Coronary artery (tissue), 2 donors: ENCODE measurements around the gene HNF4A.
"Not testable (repeated sequence)": the region's sequence is repeated elsewhere in the genome, so short reads cannot be mapped to it uniquely, and the experiment has no call there.

Experiments used
- DNase-seq: peaks from one replicate; pipeline ENCODE4 v3.0.0-alpha.2; 2017; ENCODE audit warnings: low spot score
- H3K27ac ChIP-seq, 2 donors: fragments of 200-600 bp; sonication (generic); one replicate each; pipeline ENCODE4 v1.5.1; 2016 to 2019
- H3K4me3 ChIP-seq: fragments of 200-600 bp; sonication (generic); 2 replicates; pipeline ENCODE4 v1.5.1; 2016; ENCODE audit warnings: mild to moderate bottlenecking, moderate library complexity
- TF ChIP-seq, protein P1 (sequence below): fragments of 200-600 bp; sonication (generic); IDR thresholded peaks from one replicate; pipeline ENCODE4 v1.5.1; 2019; ENCODE audit warnings: antibody characterized with exemption

The HNF4A gene

DNA sequence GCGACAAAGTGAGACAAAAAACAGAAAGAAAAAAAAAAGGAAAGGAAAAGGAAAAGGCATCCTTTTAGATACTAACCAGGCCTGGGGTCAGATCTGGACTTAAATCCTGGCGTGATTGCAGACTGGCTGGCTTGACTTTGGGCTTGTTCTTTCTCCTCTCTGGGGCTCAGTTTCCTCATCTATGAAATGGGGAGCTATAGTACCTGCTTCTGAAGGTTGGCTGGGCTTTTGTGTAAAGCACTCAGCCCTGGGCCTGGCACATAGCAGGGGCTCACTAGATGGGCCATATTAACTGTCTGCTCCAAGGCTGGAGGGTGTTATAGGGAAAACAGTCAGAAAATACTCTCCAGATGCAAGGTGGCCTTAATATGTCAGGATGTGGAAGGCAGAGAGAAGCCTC, 19.8 kb upstream of the HNF4A start:
- no peak overlapping the region for H3K27ac ChIP-seq
- TF ChIP-seq, protein P1, sequence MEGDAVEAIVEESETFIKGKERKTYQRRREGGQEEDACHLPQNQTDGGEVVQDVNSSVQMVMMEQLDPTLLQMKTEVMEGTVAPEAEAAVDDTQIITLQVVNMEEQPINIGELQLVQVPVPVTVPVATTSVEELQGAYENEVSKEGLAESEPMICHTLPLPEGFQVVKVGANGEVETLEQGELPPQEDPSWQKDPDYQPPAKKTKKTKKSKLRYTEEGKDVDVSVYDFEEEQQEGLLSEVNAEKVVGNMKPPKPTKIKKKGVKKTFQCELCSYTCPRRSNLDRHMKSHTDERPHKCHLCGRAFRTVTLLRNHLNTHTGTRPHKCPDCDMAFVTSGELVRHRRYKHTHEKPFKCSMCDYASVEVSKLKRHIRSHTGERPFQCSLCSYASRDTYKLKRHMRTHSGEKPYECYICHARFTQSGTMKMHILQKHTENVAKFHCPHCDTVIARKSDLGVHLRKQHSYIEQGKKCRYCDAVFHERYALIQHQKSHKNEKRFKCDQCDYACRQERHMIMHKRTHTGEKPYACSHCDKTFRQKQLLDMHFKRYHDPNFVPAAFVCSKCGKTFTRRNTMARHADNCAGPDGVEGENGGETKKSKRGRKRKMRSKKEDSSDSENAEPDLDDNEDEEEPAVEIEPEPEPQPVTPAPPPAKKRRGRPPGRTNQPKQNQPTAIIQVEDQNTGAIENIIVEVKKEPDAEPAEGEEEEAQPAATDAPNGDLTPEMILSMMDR = no peak
- DNase-seq = no peak
- no peak overlapping the region for H3K4me3 ChIP-seq

DNA sequence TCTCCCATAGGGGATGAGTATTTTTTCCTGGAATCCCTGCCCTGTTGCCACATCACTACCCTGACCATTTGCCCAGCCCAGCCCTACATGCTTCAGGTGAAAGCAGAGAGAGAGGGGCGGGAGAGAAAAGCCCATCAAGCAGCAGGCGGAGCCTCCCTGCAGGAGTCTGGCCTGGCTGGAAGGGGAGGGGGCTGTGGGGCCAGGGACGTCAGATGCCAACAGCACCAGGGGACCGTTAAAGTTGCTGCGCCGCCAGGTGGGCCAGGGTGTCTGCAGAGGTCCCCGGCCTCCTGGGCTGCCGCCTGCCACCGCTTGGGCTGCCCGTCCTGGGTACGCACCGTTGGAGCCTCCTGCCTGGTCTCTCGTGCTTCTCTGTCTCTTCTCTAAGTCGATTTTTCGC, 19.4 kb upstream of the HNF4A start:
- no peak for DNase-seq
- Histone ChIP-seq H3K27ac (no peak overlapping the region), H3K4me3 (no peak overlapping the region)
- TF ChIP-seq, protein P1 = no peak

DNA sequence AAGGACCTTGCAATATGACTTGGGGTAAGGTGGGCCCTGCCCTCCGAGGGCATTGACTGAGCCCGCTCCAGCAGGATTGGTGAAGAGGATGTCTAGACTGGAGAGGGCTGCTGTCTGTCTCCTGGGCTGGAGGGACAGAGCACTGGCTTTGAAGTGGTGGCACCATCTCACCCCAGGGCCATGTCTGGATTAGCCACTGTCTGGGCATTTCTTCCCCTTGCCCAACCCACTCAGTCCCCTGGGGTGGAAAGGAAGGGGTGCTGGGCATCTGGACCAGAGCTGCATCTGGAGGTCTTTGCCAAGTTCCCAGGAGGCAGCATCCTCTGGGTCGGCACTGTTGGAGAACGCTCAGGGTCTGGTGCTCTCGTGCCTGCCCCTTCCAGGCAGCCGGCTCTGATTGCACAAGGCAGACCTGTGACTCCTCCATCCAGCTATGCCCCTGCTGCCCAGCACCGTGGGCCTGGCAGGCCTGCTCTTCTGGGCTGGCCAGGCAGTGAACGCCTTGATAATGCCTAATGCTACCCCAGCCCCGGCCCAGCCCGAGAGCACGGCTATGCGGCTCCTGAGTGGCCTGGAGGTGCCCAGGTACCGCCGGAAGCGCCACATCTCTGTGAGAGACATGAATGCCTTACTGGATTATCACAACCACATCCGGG, 18.6 kb upstream of the HNF4A start, which contains the start of gene R3HDML:
Gene R3HDML, plus strand, starts transcription at position 319 of the 656 bp plus-strand sequence. Its CDS starts 115 bp downstream, at position 434.
- no peak within 1 kb of the TSS for H3K4me3 ChIP-seq
- no peak within 1 kb of the TSS for H3K27ac ChIP-seq
- TF ChIP-seq, protein P1 = no peak
- no peak for DNase-seq

DNA sequence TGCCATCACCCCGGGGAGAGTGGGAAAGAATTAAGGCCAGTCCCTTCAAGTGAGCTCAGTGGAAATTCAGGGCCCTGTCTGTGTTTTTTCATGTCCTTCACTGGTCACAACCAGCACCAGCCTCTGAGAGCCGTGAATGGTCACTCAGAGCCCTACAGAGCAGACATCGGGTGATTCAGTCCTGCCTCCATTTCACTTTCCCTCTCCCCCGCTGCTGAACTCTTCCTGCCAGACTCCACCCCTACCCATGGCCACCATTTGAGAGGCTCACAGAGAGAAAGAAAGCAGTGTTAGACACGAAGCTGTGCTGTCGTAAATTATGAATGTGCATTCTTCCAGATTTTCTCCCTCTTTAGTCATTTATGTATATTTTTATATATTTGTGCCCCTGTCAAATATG, 13.3 kb upstream of the HNF4A start:
- TF ChIP-seq, protein P1 = no peak
- H3K27ac ChIP-seq = no peak overlapping the region

DNA sequence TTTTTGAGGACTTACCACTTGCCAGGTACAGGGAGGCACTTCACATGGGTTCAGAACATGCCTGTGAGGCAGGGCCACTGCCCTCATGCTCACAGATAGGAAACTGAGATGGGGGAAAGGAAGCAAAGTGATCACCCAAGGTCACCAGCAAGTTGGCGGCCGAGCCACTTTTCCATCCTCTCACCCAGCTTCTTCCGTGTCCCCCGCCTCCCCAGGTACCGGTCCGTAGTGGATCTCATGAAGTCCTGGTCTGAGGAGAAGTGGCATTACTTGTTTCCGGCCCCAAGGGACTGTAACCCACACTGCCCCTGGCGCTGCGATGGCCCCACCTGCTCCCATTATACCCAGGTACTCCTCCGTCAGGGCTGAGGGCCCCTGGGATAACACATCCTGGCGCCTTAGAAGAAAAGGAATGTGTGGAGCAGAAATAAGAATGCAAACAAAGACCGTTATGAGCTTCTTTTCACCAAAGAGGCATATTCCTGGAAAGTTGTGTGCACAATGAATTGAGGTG, 12.3 kb upstream of the HNF4A start:
- TF ChIP-seq, protein P1 = no peak
- no peak for DNase-seq
- H3K27ac ChIP-seq = no peak overlapping the region
- H3K4me3 ChIP-seq = no peak overlapping the region

More for the DNA sequence above, 13.3 kb upstream of the HNF4A start:
- DNase-seq = no peak
- no peak overlapping the region for H3K4me3 ChIP-seq

DNA sequence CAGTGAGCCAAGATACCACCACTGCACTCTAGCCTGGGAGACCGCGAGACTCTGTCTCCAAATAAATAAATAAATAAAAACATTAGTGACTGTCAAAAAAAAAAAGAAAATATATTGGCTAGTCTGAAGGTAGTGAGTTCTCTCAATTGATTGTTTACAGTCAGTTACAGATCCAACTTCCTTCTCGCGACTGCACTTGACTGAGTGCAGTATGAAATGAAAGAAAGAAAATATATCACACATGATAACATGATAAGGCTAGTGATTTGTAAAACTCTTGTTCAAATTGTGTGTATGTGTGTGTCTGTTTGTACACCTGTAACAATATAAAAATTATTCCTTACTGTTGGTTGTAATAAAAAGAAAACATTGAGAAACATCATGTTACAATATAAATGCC, 10.8 kb upstream of the HNF4A start:
- Histone ChIP-seq H3K4me3 (no peak overlapping the region), H3K27ac (no peak overlapping the region)
- DNase-seq = no peak
- TF ChIP-seq, protein P1 = no peak

DNA sequence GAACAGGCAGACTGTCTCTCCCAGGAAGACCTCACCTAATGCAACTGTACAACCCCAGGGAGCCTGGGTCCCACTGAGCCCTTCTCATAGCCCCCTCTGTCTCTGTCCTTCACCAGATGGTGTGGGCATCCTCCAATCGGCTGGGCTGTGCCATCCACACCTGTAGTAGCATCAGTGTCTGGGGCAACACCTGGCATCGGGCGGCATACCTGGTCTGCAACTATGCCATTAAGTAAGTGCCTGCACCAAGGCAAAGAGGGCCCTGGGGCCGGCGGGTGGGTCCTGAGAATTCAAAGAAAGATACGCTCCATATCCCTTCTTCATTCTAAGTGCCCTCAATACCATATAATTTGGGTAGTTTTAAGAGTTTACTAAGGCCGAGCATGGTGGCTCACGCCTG, 10.4 kb upstream of the HNF4A start:
- no peak overlapping the region for H3K4me3 ChIP-seq
- no peak overlapping the region for H3K27ac ChIP-seq
- TF ChIP-seq, protein P1 = no peak
- DNase-seq = no peak

DNA sequence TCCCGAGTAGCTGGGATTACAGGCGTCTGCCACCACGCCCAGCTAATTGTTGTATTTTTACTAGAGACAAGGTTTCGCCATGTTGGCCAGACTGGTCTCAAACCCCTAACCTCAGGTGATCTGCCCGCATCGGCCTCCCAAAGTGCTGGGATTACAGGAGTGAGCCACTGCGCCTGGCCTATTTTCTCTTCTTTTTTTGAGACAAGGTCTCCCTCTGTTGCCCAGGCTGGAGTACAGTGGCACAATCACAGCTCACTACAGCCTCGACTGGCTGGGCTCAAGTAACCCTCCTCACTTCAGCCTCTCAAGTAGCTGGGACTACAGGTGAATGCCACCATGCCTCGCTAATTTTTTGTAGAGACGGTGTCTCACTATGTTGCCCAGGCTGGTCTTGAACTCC, 9.6 kb upstream of the HNF4A start:
- not testable (repeated sequence) for H3K27ac ChIP-seq, DNase-seq, H3K4me3 ChIP-seq
